SK-N-SH treated with all-trans-retinoic acid at 6 μM for 48 hours (cell line): Measurements from ENCODE around the gene AP1G2.

ENCODE experiments used
- CREB5 ChIP-seq: fragments of 250-450 bp; sonication (Bioruptor Pico); IDR thresholded peaks from 2 replicates; pipeline ENCODE4 v1.5.1; 2020; ENCODE audit warnings: low read depth, mild to moderate bottlenecking, moderate library complexity
- PATZ1 ChIP-seq: fragments of 250-450 bp; sonication (Bioruptor Pico); IDR thresholded peaks from 2 replicates; pipeline ENCODE4 v1.8.0; 2020; ENCODE audit warnings: mild to moderate bottlenecking, moderate library complexity, borderline replicate concordance
- POU6F1 ChIP-seq: fragments of 250-450 bp; sonication (Bioruptor Pico); IDR thresholded peaks from 2 replicates; pipeline ENCODE4 v1.8.0; 2021; ENCODE audit warnings: low read depth, mild to moderate bottlenecking, moderate library complexity, borderline replicate concordance
- PPARA ChIP-seq: fragments of 250-450 bp; sonication (Bioruptor Pico); IDR thresholded peaks from 2 replicates; pipeline ENCODE4 v1.5.0; 2020; ENCODE audit warnings: mild to moderate bottlenecking, borderline replicate concordance
- RARB ChIP-seq: fragments of 250-450 bp; sonication (Bioruptor Pico); IDR thresholded peaks from 2 replicates; pipeline ENCODE4 v1.8.0; 2021; ENCODE audit warnings: mild to moderate bottlenecking, moderate library complexity
- TSHZ2 ChIP-seq: fragments of 250-450 bp; sonication (Bioruptor Pico); IDR thresholded peaks from 2 replicates; pipeline ENCODE4 v1.5.0; 2020; ENCODE audit warnings: mild to moderate bottlenecking, moderate library complexity
- ZNF70 ChIP-seq: fragments of 450-650 bp; formaldehyde crosslinking; IDR thresholded peaks from 2 replicates; pipeline ENCODE4 v1.5.0; 2020; ENCODE audit warnings: mild to moderate bottlenecking, moderate library complexity

- no peak for TF ChIP-seq PPARA (CRISPR knock-in tag)
- no peak for TF ChIP-seq PATZ1 (CRISPR knock-in tag)
- no peak for TF ChIP-seq RARB
- TF ChIP-seq POU6F1 (CRISPR knock-in tag): no peak
- no peak for TF ChIP-seq ZNF70 (CRISPR knock-in tag)
- TF ChIP-seq CREB5 (CRISPR knock-in tag): no peak
- no peak for TF ChIP-seq TSHZ2 (CRISPR knock-in tag)
Observed at GRCh38 chr14:23513005-23513817, 54.4 kb downstream of the AP1G2 start.
